K562 (cell line): ENCODE data around the gene UBN2. TPM values are rescaled to one million over a fixed set of nuclear protein-coding genes. Genes with fewer than 3 reads are reported as not detected.

ENCODE experiments used
- ATAC-seq: fragments of 200-7000 bp; cut with Tn5 transposase; 3 replicates; pipeline ENCODE4 v1.9.1; 2020; ENCODE audit warnings: moderate library complexity
- BruUV-seq: library from RNA; stranded (reverse); fragments of 400-500 nt; replicated peaks from 2 replicates; lab custom pipeline; 2021; lab: Mats Ljungman, UMichigan
- CTCF ChIA-PET: fragments of 300-600 bp; formaldehyde crosslinking; extraction: SDS; loops from one replicate; lab custom pipeline; 2021; ENCODE audit warnings: low intra/inter-chr PET ratio; lab: Yijun Ruan, JAX
- POLR2A ChIA-PET: fragments of 300-600, 350-650 bp; sonication (Branson Sonifier 250); formaldehyde crosslinking; extraction: SDS; loops from one replicate; lab custom pipeline; 2021; ENCODE audit warnings: antibody characterized with exemption, inconsistent platforms; lab: Yijun Ruan, JAX
- DNase-seq, 4 experiments: peaks; one replicate each; pipeline versions ENCODE4 v3.0.0 to v3.0.0-alpha.2; 2011 to 2018; ENCODE audit warnings: low spot score in 3 of 4, mixed read lengths in 3 of 4; ENCODE audit errors: extremely low read depth in 1 of 4
- FAIRE-seq: peaks from 2 replicates; lab custom pipeline; 2011; peaks lifted over from hg19 to GRCh38; lab: Jason Lieb, UNC
- H2AFZ ChIP-seq: 2 replicates; pipeline ENCODE4 v1.6.0; 2011; ENCODE audit warnings: low read depth, low read length, control low read depth, inconsistent platforms
- H3K27ac ChIP-seq: fragments of 200-600 bp; 3 replicates; pipeline ENCODE4 v1.8.0; 2011; ENCODE audit warnings: low read depth, mild to moderate bottlenecking, control low read depth, inconsistent platforms, low read length, moderate library complexity, mixed read lengths; ENCODE audit errors: extremely low read depth
- H3K27me3 ChIP-seq, 2 experiments: fragments of 300-600 bp in 1 of 2; 2 replicates in 1 of 2; 3 replicates in 1 of 2; pipeline versions ENCODE4 v1.6.0 to v1.8.0; 2011; ENCODE audit warnings: inconsistent platforms in 2 of 2, low read length in 2 of 2, mild to moderate bottlenecking in 1 of 2, mixed read lengths in 1 of 2, moderate library complexity in 1 of 2; ENCODE audit not compliant: control insufficient read depth in 2 of 2, insufficient read depth in 2 of 2
- H3K36me3 ChIP-seq: fragments of 300-600 bp; 3 replicates; pipeline ENCODE4 v1.8.0; 2011; ENCODE audit warnings: mild to moderate bottlenecking, low read length, inconsistent platforms; ENCODE audit not compliant: control insufficient read depth, insufficient read depth
- H3K4me1 ChIP-seq, 2 experiments: fragments of 200-600 bp in 1 of 2; replicated peaks in 1 of 2; 2 replicates in 1 of 2; 3 replicates in 1 of 2; pipeline versions ENCODE4 v1.5.1 to v1.8.0; 2011; ENCODE audit warnings: inconsistent platforms in 2 of 2, low read length in 2 of 2, mild to moderate bottlenecking in 1 of 2, mixed read lengths in 1 of 2, moderate library complexity in 1 of 2; ENCODE audit not compliant: control insufficient read depth in 2 of 2, insufficient read depth in 2 of 2
- H3K4me2 ChIP-seq: 2 replicates; pipeline ENCODE4 v1.6.1; 2011; ENCODE audit warnings: low read length, control low read depth, inconsistent platforms, mixed read lengths; ENCODE audit not compliant: insufficient read depth
- H3K4me3 ChIP-seq: fragments of 200-600 bp; sonication (generic), shearing (Covaris generic); 2 replicates; pipeline ENCODE4 v1.5.1; 2016; ENCODE audit warnings: control low read depth, inconsistent platforms
- H3K79me2 ChIP-seq: fragments of 200-600 bp; 3 replicates; pipeline ENCODE4 v1.8.0; 2011; ENCODE audit warnings: low read length, inconsistent platforms; ENCODE audit not compliant: control insufficient read depth, insufficient read depth
- H3K9ac ChIP-seq, 2 experiments: 2 replicates each; pipeline versions ENCODE4 v1.6.0 to v1.6.1; 2011; ENCODE audit warnings: low read depth in 2 of 2, low read length in 2 of 2, control low read depth in 1 of 2, inconsistent platforms in 1 of 2, mild to moderate bottlenecking in 1 of 2, mixed read lengths in 1 of 2; ENCODE audit not compliant: insufficient read depth in 1 of 2
- H3K9me1 ChIP-seq: one replicate; pipeline ENCODE4 v1.6.0; 2011; ENCODE audit warnings: inconsistent platforms, mild to moderate bottlenecking, low read length, moderate library complexity; ENCODE audit not compliant: control insufficient read depth, insufficient read depth
- H3K9me3 ChIP-seq: replicated peaks from 2 replicates; pipeline ENCODE4 v1.5.1; 2011; ENCODE audit warnings: low read depth, low read length, inconsistent platforms; ENCODE audit not compliant: control insufficient read depth, insufficient read depth
- H4K20me1 ChIP-seq: replicated peaks from 2 replicates; pipeline ENCODE4 v1.6.1; 2011; ENCODE audit warnings: low read length, inconsistent platforms, mixed read lengths; ENCODE audit not compliant: control insufficient read depth, insufficient read depth
- CXXC5 ChIP-seq: fragments of 250-450 bp; sonication (Bioruptor Pico); IDR thresholded peaks from 2 replicates; pipeline ENCODE4 v1.8.0; 2022; ENCODE audit warnings: inconsistent platforms, mild to moderate bottlenecking, moderate library complexity
- FOXK1 ChIP-seq: sonication (generic); formaldehyde crosslinking; IDR thresholded peaks from 2 replicates; pipeline ENCODE4 v1.8.0; 2022; ENCODE audit warnings: missing genetic modification reagents, mild to moderate bottlenecking, borderline replicate concordance
- NFIC ChIP-seq: fragments of 450-650 bp; IDR thresholded peaks from 2 replicates; pipeline ENCODE4 v1.6.1; 2017; ENCODE audit warnings: mild to moderate bottlenecking, inconsistent platforms
- NUFIP1 ChIP-seq: fragments of 450-650 bp; IDR thresholded peaks from 2 replicates; pipeline ENCODE4 v1.6.1; 2018; ENCODE audit not compliant: partially characterized antibody
- SMAD3 ChIP-seq: fragments of 450-650 bp; formaldehyde crosslinking; conservative IDR thresholded peaks from 2 replicates; pipeline ENCODE4 v1.4.0; 2020; ENCODE audit warnings: mild to moderate bottlenecking
- SMAD4 ChIP-seq: fragments of 250-450 bp; sonication (Bioruptor Pico); conservative IDR thresholded peaks from 2 replicates; pipeline ENCODE4 v1.8.0; 2021; ENCODE audit warnings: inconsistent platforms, mild to moderate bottlenecking, moderate library complexity
- WGBS: fragments of 100-300 bp; shearing (Covaris generic); methylation state at CpG from one replicate; pipeline ENCODE4 v1.1.6; 2016; ENCODE audit warnings: low coverage, mixed read lengths; ENCODE audit not compliant: insufficient coverage; ENCODE audit errors: missing lambda C conversion rate; 5-methylcytosine and 5-hydroxymethylcytosine counted together
- in situ Hi-C: fragments of 300-500 bp; cut with MboI; formaldehyde crosslinking; loops from 4 replicates; pipeline ENCODE4 v1.15.0; 2018; ENCODE audit warnings: inconsistent platforms, mixed read lengths
- intact Hi-C: fragments of 100-400 bp; cut with micrococcal nuclease; formaldehyde crosslinking; loops from 2 replicates; pipeline ENCODE4 v1.14.2; 2022
- polyA plus RNA-seq, 8 experiments: library from polyadenylated mRNA; depleted of rRNA in 4 of 8; stranded (reverse) in 5 of 8; unstranded in 3 of 8; fragments of >200 nt; fragmentation: Nextera tagmentation in 2 of 8; fragmentation: Illumina TruSeq in 1 of 8; extraction: Ambion mirVana in 2 of 8; extraction: Trizol in 1 of 8; gene quantifications; 2 replicates each; pipeline versions ENCODE4 v1.2.1 to v1.2.3, GENCODE V29; 2011 to 2014; ENCODE audit warnings: inconsistent platforms in 1 of 8, missing spikeins in 1 of 8
- total RNA-seq, 7 experiments: library from RNA; depleted of rRNA in 6 of 7; stranded (reverse); fragments of >200 nt in 6 of 7; fragmentation: Illumina TruSeq in 2 of 7; extraction: Trizol in 2 of 7; gene quantifications; 2 replicates each; pipeline versions ENCODE4 v1.2.1 to v1.2.3, GENCODE V29; 2011 to 2021; ENCODE audit warnings: low replicate concordance in 1 of 7

Gene UBN2
- total and polyA plus RNA-seq, 9 of the 15 experiments (the other 6 are each of a cell fraction or from before 2014, with no cell fraction given): 1.2 to 19.5 (median 9.9) TPM

DNA sequence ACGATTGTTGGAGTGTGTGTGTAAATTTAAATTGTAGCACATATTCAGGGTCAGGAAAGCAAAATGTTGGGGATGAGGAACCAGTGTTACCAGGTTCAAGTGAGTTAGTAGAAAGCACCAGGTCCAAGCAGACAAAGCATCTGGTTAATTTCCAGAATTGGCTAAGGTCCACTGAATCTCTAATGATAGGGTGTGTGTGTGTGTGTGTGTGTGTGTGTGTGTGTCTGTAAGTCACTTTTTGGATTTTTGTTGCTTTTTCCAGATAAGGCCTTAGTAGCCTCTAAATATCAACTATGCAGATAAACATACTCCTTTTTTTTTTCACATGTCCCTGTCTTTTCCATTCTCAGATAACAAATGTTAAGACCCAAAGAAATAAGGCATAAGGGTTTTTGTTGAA lies 73.5 kb downstream of the UBN2 start:
- ChIA-PET POLR2A (interaction anchor here (0.8 to 1.7 kb wide), 3 partner anchors 10 to 76 kb away, joined by 3 to 4 read pairs (median 3); no protein-coding TSS in a partner anchor), CTCF (no interaction called here)
- Histone ChIP-seq H3K9ac (no peak overlapping the region), H3K27me3 (no peaks in the 10 kb centered on the region), H3K36me3 (peaks cover 8% of the 10 kb centered on the region; the same call in 2 of the 3 replicates), H3K27ac (no peak overlapping the region), H3K4me2 (no peak overlapping the region), H3K9me1 (peaks cover 5% of the 10 kb centered on the region), H3K4me1 (no peaks in the 10 kb centered on the region), H2AFZ (no peak overlapping the region), H3K9me3 (no peaks in the 10 kb centered on the region), H4K20me1 (no peaks in the 10 kb centered on the region), H3K4me3 (no peak overlapping the region), H3K79me2 (no peaks in the 10 kb centered on the region)
- intact Hi-C loops (no loop called here), in situ Hi-C loops (no loop called here)
- no peak for ATAC-seq
- TF ChIP-seq NUFIP1 (no peak), SMAD3 (CRISPR knock-in tag) (no peak), NFIC (0 out of 2 replicates have a peak, but pooled peaks have one; percentile 37), FOXK1 (CRISPR knock-in tag) (0 out of 2 replicates have a peak, but pooled peaks have one; percentile 11), SMAD4 (CRISPR knock-in tag) (no peak), CXXC5 (no peak)
- no peak for DNase-seq
- BruUV-seq: TSS peak; percentile 10
- no peak for FAIRE-seq
- 56% methylated on average over 1 of the region's 1 CpG for WGBS
